AG04450 (cell line): Measurements from ENCODE around the gene PLEKHG4B. TPM values are rescaled to one million over a fixed set of nuclear protein-coding genes. Genes with fewer than 3 reads are reported as not detected.

Experiments used
- CTCF ChIA-PET: fragments of 300-600, 350-600 bp; formaldehyde crosslinking; extraction: SDS; loops from one replicate; lab custom pipeline; 2022; ENCODE audit warnings: antibody characterized with exemption, inconsistent platforms; lab: Charles Lee
- POLR2A ChIA-PET: fragments of 350-600 bp; formaldehyde crosslinking; extraction: SDS; loops from one replicate; lab custom pipeline; 2021; ENCODE audit warnings: antibody characterized with exemption, inconsistent platforms; lab: Yijun Ruan, JAX
- DNase-seq: peaks from one replicate; pipeline ENCODE4 v3.0.0-alpha.2; 2011; ENCODE audit warnings: low read depth, low spot score
- H3K27ac ChIP-seq: one replicate; pipeline ENCODE4 v1.5.1; 2012; ENCODE audit warnings: low read depth, low read length, control low read depth
- H3K27me3 ChIP-seq: one replicate; pipeline ENCODE4 v1.6.0; 2012; ENCODE audit warnings: low read length; ENCODE audit not compliant: control insufficient read depth, insufficient read depth
- H3K4me3 ChIP-seq: 2 replicates; pipeline ENCODE4 v1.5.1; 2011; ENCODE audit warnings: mild to moderate bottlenecking, low read depth, low read length, control low read depth
- H3K9me3 ChIP-seq: 2 replicates; pipeline ENCODE4 v1.5.1; 2012; ENCODE audit warnings: low read length; ENCODE audit not compliant: control insufficient read depth, insufficient read depth
- polyA plus RNA-seq: library from polyadenylated mRNA; depleted of rRNA; stranded (reverse); fragments of >200 nt; gene quantifications from 2 replicates; pipeline ENCODE4 v1.2.3, GENCODE V29; 2011
- TF ChIP-seq, protein P1 (sequence below): IDR thresholded peaks from 2 replicates; pipeline ENCODE4 v1.5.1; 2011; ENCODE audit warnings: low read depth, low read length, control low read depth, inconsistent platforms

The PLEKHG4B gene
- polyA plus RNA-seq, 1 experiment = 0.24 TPM

DNA sequence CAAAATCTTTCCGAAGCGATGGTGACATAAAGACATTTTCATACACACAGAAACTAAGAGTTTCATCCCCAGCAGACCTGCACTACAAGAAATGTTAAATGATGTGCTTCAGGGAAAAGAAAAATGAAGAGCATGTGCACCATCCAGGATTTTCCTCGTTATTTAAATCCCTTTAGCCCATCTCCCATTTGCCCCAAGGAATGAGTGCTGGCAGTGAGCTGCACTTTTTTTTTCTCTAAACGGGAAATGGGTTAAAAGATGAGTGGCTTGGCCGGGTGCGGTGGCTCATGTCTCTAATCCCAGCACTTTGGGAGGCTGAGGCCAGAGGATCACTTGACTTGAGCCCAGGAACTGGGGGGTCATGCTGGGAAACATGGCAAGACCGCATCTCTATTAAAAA, 92.5 kb downstream of the PLEKHG4B start:
- TF ChIP-seq, protein P1, sequence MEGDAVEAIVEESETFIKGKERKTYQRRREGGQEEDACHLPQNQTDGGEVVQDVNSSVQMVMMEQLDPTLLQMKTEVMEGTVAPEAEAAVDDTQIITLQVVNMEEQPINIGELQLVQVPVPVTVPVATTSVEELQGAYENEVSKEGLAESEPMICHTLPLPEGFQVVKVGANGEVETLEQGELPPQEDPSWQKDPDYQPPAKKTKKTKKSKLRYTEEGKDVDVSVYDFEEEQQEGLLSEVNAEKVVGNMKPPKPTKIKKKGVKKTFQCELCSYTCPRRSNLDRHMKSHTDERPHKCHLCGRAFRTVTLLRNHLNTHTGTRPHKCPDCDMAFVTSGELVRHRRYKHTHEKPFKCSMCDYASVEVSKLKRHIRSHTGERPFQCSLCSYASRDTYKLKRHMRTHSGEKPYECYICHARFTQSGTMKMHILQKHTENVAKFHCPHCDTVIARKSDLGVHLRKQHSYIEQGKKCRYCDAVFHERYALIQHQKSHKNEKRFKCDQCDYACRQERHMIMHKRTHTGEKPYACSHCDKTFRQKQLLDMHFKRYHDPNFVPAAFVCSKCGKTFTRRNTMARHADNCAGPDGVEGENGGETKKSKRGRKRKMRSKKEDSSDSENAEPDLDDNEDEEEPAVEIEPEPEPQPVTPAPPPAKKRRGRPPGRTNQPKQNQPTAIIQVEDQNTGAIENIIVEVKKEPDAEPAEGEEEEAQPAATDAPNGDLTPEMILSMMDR = no peak
- peaks cover 3% of the 10 kb centered on the region for H3K27me3 ChIP-seq
- CTCF ChIA-PET = no interaction called here
- no peak overlapping the region for H3K4me3 ChIP-seq
- POLR2A ChIA-PET = no interaction called here
- H3K27ac ChIP-seq = no peak overlapping the region
- no peak for DNase-seq
- H3K9me3 ChIP-seq = no peaks in the 10 kb centered on the region; the same call in 1 of the 2 replicates

DNA sequence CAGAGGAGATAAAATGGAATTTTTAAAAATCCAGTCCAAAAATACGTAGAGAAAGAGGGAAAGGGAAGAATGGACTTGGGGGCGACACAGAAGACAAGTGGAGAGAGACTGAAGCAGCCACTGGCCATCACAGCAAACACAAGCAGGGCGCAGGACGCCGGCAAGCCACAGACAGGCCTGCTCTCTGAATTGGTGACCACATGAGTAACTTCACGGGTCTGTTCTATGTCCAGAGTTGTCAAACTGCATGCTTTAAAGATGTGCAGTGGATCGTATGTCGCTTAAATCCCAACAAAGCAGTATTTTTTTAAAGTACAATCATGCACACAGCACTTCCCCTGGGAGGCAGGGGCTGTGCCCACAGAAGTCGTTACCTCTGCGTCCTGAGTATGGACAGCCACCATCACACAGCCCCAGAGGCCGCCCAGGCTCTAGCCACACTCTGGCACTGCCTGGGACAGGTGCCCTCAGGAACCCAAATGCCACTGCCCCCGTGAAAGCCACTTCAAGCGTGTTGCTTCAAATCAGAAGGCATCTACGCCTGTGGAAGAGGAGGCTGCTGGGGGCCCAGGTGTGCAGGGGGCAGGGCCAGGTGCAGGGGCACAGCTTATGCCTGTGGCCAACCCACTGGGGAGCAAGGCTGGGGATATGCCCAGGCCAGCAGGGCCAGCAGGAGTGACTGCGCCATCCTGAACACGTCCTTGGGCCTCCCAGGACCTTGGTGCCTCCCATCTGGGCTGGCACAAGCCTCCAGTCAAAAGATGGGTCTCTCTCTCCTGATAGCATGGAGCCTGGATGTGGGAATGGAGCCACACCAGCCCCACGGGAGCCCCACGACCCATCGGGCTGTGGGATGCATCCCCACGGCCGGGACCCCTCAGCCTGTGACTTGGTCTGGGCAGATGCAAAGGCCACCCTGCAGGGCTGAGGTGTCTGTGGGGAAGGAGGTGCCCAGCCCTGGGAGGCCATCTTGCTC, 93.4 kb downstream of the PLEKHG4B start:
- CTCF ChIA-PET = no interaction called here
- Histone ChIP-seq H3K4me3 (no peak overlapping the region), H3K9me3 (no peaks in the 10 kb centered on the region; the same call in 1 of the 2 replicates), H3K27ac (no peak overlapping the region), H3K27me3 (peaks cover 4% of the 10 kb centered on the region)
- POLR2A ChIA-PET = no interaction called here
- no peak for DNase-seq
- TF ChIP-seq, protein P1 = no peak

DNA sequence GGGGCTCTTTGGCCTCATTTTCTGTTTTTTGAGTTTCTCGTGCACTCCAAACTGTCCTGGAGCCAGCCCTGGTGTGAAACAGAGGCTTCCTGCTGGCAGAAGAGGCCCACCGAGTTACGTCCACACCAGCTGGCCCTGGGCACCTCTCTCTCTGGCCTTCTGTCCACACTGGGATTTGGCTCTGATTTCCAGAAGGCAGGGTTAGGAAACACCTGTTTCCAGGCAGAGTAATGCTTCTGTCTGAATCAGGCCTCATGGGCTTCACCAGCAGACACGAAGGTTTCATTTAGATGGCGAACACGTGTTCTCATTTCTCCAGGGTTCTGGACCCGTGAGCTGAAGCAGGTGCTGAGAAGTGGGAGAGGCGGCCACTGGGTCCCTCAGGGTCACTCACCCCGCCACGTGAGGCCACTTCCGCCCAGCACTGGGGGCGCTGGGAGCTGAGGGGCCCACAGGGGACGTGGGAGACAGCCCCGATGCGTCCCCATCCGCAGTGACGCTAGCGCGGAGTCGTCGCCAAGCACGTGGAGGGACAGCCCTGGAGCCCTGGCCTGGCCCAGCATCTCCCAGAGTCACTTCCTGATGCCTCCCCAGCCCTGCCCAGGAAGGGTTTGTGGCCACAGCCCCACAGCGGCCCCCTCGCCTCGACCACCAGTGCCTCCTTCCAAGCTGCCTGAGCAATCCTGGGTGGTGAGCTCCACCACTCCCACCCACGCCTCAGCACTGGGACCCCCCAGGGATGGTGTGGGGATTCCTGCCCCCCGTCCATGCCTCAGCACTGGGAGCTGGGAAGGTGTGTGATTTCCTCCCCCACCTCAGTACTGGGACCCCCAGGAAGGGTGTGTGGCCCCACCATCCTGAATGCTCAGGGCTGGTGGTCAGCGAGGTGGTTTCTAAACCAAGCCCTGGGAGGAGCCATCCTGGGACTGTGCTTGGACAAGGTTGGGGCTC, 94.4 kb downstream of the PLEKHG4B start:
- DNase-seq = no peak
- CTCF ChIA-PET = interaction anchor here (0.5 kb wide), 1 partner anchor 85 kb away, joined by 4 read pairs; no protein-coding TSS in a partner anchor
- peaks cover 12% of the 10 kb centered on the region for H3K27me3 ChIP-seq
- POLR2A ChIA-PET = no interaction called here
- H3K27ac ChIP-seq = no peak overlapping the region
- TF ChIP-seq, protein P1 = no peak
- H3K4me3 ChIP-seq = no peak overlapping the region
- H3K9me3 ChIP-seq = no peaks in the 10 kb centered on the region; the same call in 1 of the 2 replicates

DNA sequence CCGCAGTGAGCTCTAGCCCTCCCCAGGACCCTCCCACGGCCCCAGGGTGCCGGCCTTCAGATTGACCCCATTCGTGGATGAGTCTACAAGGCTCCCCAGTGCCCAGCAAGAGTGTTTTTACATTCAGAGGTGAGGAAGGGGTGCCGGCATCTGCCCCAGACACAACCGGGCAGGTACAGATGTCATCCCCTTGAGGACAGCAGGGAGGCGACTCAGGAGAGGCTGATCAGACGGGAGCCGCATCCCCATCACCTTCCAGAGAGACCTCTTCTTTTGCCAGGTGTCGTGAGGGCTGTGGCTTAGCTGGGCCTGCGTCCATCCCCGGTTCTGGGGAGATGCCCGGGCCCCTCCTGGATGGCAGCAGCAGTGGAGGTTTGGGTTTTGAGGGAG, 95.1 kb downstream of the PLEKHG4B start:
- H3K4me3 ChIP-seq = no peak overlapping the region
- ChIA-PET POLR2A (no interaction called here), CTCF (interaction anchor here (1.6 kb wide), 1 partner anchor 8 kb away, joined by 7 read pairs; no protein-coding TSS in a partner anchor)
- TF ChIP-seq, protein P1 = no peak
- no peak for DNase-seq
- H3K27ac ChIP-seq = no peak overlapping the region
- H3K27me3 ChIP-seq = peaks cover 14% of the 10 kb centered on the region
- no peaks in the 10 kb centered on the region; the same call in 1 of the 2 replicates for H3K9me3 ChIP-seq
